Esophagus muscularis mucosa (tissue), 4 donors: ENCODE data around the gene TM4SF5. TPM values are rescaled to one million over a fixed set of nuclear protein-coding genes. Genes with fewer than 3 reads are reported as not detected.

Experiments
- DNase-seq: peaks from one replicate; pipeline ENCODE4 v3.0.0-alpha.2; 2017; ENCODE audit errors: extremely low spot score
- H3K27ac ChIP-seq, 4 donors: fragments of 200-600 bp; sonication (generic); replicated peaks in 1 of 4; 1 replicate in 3 of 4; 2 replicates in 1 of 4; pipeline ENCODE4 v1.5.1; 2016 to 2019; ENCODE audit warnings: mild to moderate bottlenecking in 1 of 4
- H3K27me3 ChIP-seq, 4 donors: fragments of 200-600 bp; sonication (generic); one replicate each; pipeline versions ENCODE4 v1.5.1 to v1.6.0; 2016 to 2019
- H3K36me3 ChIP-seq, 4 donors: fragments of 200-600 bp; sonication (generic); one replicate each; pipeline ENCODE4 v1.5.1; 2016 to 2019
- H3K4me1 ChIP-seq, 4 donors: fragments of 200-600 bp; sonication (generic); one replicate each; pipeline ENCODE4 v1.5.1; 2016 to 2019
- H3K4me3 ChIP-seq, 4 donors: fragments of 200-600 bp; sonication (generic); 1 replicate in 2 of 4; 2 replicates in 2 of 4; pipeline ENCODE4 v1.5.1; 2016 to 2019; ENCODE audit warnings: mild to moderate bottlenecking in 4 of 4, moderate library complexity in 1 of 4
- H3K9me3 ChIP-seq, 4 donors: fragments of 200-600 bp; sonication (generic); 1 replicate in 3 of 4; 2 replicates in 1 of 4; pipeline ENCODE4 v1.5.1; 2016 to 2019
- EP300 ChIP-seq: sonication (generic); formaldehyde crosslinking; IDR thresholded peaks from one replicate; pipeline ENCODE4 v1.6.1; 2017; ENCODE audit warnings: antibody characterized with exemption
- POLR2A ChIP-seq: fragments of 450-650 bp; IDR thresholded peaks from one replicate; pipeline ENCODE4 v1.6.1; 2017; ENCODE audit warnings: antibody characterized with exemption, moderate library complexity, mild to moderate bottlenecking, low read depth
- POLR2AphosphoS5 ChIP-seq, 2 donors: sonication (generic); formaldehyde crosslinking; IDR thresholded peaks; one replicate each; pipeline ENCODE4 v1.6.1; 2017; ENCODE audit warnings: antibody characterized with exemption in 2 of 2
- WGBS: methylation state at CpG from one replicate; pipeline ENCODE4 v1.1.5; 2018; 5-methylcytosine and 5-hydroxymethylcytosine counted together
- intact Hi-C: fragments of 100-400 bp; cut with DNase I; formaldehyde crosslinking; loops from one replicate; pipeline ENCODE4 v1.15.1; 2023
- total RNA-seq, 4 donors: library from RNA; depleted of rRNA; stranded (reverse); fragments of >200 nt; gene quantifications; one replicate each; pipeline versions ENCODE4 v1.1.0 to v1.2.1, GENCODE V29; 2016
- TF ChIP-seq, protein P1 (sequence below), 3 experiments: fragments of 200-600 bp in 2 of 3; fragments of 450-650 bp in 1 of 3; sonication (generic) in 2 of 3; IDR thresholded peaks; one replicate each; pipeline ENCODE4 v1.5.1; 2017 to 2019; ENCODE audit warnings: antibody characterized with exemption in 3 of 3, mild to moderate bottlenecking in 2 of 3, moderate library complexity in 1 of 3

TM4SF5 gene
- total RNA-seq, 4 donors from 2014 or later: not detected

DNA sequence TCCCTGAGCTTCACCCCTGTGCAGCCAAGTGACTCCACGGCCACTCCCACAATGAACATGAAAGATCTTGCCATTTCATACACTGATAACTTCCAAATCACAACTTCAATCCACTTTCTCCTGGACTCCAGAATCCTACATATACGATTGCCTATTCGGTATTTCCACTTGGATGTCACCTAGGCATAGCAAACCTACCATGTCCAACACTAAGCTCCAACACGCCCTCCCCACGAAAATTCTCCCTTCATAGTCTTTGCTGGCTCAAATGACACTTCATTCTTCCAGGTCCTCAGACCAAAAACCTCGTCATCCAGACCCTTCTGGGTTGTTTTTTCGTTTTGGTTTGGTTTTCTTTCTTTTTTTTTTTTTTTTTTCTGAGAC, 19.0 kb downstream of the TM4SF5 start:
- TF ChIP-seq EP300 (no peak), POLR2AphosphoS5 (IDR thresholded peaks at IDR 0.05) (no peak), POLR2A (no peak)
- TF ChIP-seq, protein P1, sequence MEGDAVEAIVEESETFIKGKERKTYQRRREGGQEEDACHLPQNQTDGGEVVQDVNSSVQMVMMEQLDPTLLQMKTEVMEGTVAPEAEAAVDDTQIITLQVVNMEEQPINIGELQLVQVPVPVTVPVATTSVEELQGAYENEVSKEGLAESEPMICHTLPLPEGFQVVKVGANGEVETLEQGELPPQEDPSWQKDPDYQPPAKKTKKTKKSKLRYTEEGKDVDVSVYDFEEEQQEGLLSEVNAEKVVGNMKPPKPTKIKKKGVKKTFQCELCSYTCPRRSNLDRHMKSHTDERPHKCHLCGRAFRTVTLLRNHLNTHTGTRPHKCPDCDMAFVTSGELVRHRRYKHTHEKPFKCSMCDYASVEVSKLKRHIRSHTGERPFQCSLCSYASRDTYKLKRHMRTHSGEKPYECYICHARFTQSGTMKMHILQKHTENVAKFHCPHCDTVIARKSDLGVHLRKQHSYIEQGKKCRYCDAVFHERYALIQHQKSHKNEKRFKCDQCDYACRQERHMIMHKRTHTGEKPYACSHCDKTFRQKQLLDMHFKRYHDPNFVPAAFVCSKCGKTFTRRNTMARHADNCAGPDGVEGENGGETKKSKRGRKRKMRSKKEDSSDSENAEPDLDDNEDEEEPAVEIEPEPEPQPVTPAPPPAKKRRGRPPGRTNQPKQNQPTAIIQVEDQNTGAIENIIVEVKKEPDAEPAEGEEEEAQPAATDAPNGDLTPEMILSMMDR (IDR thresholded peaks at IDR 0.05): no peak
- Histone ChIP-seq H3K9me3 (no peaks in the 10 kb centered on the region), H3K4me3 (peak overlapping the region; percentile 71 to 84 (median 74)), H3K36me3 (no peaks in the 10 kb centered on the region), H3K4me1 (peaks cover 30 to 44% (median 40%) of the 10 kb centered on the region in 4 donors), H3K27me3 (peaks cover 0 to 3% (median under 1%) of the 10 kb centered on the region in 4 donors), H3K27ac (peak overlapping the region; percentile 94 to 98 (median 98))
- DNase-seq: no peak
- 49% methylated on average over 7 of the region's 7 CpGs for WGBS
- intact Hi-C loops: no loop called here

- Histone ChIP-seq H3K27me3 (no peaks in the 10 kb centered on the region), H3K4me3 (peak overlapping the region in 1 of 4 donors; percentile 94), H3K9me3 (no peaks in the 10 kb centered on the region), H3K4me1 (peaks cover 15 to 23% (median 19%) of the 10 kb centered on the region in 4 donors), H3K27ac (peak overlapping the region; percentile 77 to 88 (median 83)), H3K36me3 (peaks cover 12 to 27% (median 25%) of the 10 kb centered on the region in 4 donors)
- WGBS: 92% methylated on average over 1 of the region's 1 CpG
- TF ChIP-seq EP300 (no peak), POLR2A (no peak)
- TF ChIP-seq, protein P1 (IDR thresholded peaks at IDR 0.05): no peak
- intact Hi-C loops: no loop called here
- no peak for DNase-seq
Measured at GRCh38 chr17:4795168-4795567, 23.5 kb downstream of the TM4SF5 start.

DNA sequence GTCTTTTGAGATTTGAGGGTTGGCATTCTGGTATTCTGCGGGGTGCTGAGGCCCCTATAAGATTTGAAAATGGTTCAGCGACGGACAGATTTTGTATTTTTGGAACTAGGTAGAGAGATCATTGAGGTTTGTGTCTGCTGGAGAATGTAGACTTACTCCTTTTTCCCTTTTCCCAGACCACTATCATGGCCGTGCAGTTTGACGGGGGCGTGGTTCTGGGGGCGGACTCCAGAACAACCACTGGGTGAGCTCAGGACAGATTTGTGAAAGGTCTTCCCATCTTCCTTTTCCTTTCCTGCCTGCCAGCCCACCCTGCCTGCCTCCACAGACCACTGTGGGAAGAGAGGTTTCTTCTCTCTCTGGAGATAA, 24.9 kb downstream of the TM4SF5 start:
- Histone ChIP-seq H3K27me3 (no peaks in the 10 kb centered on the region), H3K4me1 (peaks cover 11 to 18% (median 14%) of the 10 kb centered on the region in 4 donors), H3K27ac (peak overlapping the region; percentile 77 to 88 (median 83)), H3K4me3 (peak overlapping the region; percentile 75 to 94 (median 82)), H3K36me3 (peaks cover 12 to 27% (median 25%) of the 10 kb centered on the region in 4 donors), H3K9me3 (no peaks in the 10 kb centered on the region)
- DNase-seq: no peak
- 0% methylated on average over 7 of the region's 7 CpGs for WGBS
- no peak for TF ChIP-seq POLR2AphosphoS5 (IDR thresholded peaks at IDR 0.05)
- no peak for TF ChIP-seq EP300
- TF ChIP-seq, protein P1 (IDR thresholded peaks at IDR 0.05): no peak
- TF ChIP-seq POLR2A: no peak
- intact Hi-C loops: no loop called here

- WGBS: 88% methylated on average over 10 of the region's 10 CpGs
- H3K36me3 ChIP-seq: peaks cover 12 to 27% (median 25%) of the 10 kb centered on the region in 4 donors
- no peak for DNase-seq
- intact Hi-C loops: no loop called here
- peaks cover 9 to 16% (median 13%) of the 10 kb centered on the region in 4 donors for H3K4me1 ChIP-seq
- no peak overlapping the region for H3K27ac ChIP-seq
- H3K9me3 ChIP-seq: no peaks in the 10 kb centered on the region
- no peak overlapping the region for H3K4me3 ChIP-seq
- H3K27me3 ChIP-seq: no peaks in the 10 kb centered on the region
- TF ChIP-seq POLR2A: no peak
- no peak for TF ChIP-seq POLR2AphosphoS5 (IDR thresholded peaks at IDR 0.05)
- no peak for TF ChIP-seq EP300
- TF ChIP-seq, protein P1 (IDR thresholded peaks at IDR 0.05): no peak
Measured at GRCh38 chr17:4800462-4801196, 28.9 kb downstream of the TM4SF5 start.
